ENCODE data around the gene RAB31. TPM values are rescaled to one million over a fixed set of nuclear protein-coding genes. Genes with fewer than 3 reads are reported as not detected.

RAB31 gene
- total and polyA plus RNA-seq, 2 of the 13 experiments (the other 11 are each of a cell fraction or from before 2014, with no cell fraction given) = 1.1 to 1.7 TPM

- TF ChIP-seq JARID2 (CRISPR knock-in tag; IDR thresholded peaks at IDR 0.05; ENCODE audit: insufficient replicate concordance) = no peak
- no peak for TF ChIP-seq HNF1B (CRISPR knock-in tag; IDR thresholded peaks at IDR 0.05)
- TF ChIP-seq JUN (CRISPR knock-in tag; IDR thresholded peaks at IDR 0.05) = no peak
- TF ChIP-seq ARNT (IDR thresholded peaks at IDR 0.05) = no peak
- no peak for TF ChIP-seq AGO1 (IDR thresholded peaks at IDR 0.05; ENCODE audit: low read depth, low read length, poor library complexity, severe bottlenecking)
- TF ChIP-seq NFIB (CRISPR knock-in tag; IDR thresholded peaks at IDR 0.05; ENCODE audit: borderline replicate concordance) = no peak
- no peak for TF ChIP-seq ZNF468 (CRISPR knock-in tag; IDR thresholded peaks at IDR 0.05)
- no peak for TF ChIP-seq ZNF749 (CRISPR knock-in tag; IDR thresholded peaks at IDR 0.05; ENCODE audit: borderline replicate concordance)
- TF ChIP-seq MXI1 (IDR thresholded peaks at IDR 0.05; ENCODE audit: borderline replicate concordance, low read depth, low read length) = no peak
- TF ChIP-seq MXD1 (CRISPR knock-in tag; IDR thresholded peaks at IDR 0.05) = no peak
- TF ChIP-seq ZGPAT (CRISPR knock-in tag; IDR thresholded peaks at IDR 0.05) = no peak
- TF ChIP-seq ZNF44 (CRISPR knock-in tag; IDR thresholded peaks at IDR 0.05) = no peak
- no peak for TF ChIP-seq ZFP37 (CRISPR knock-in tag; IDR thresholded peaks at IDR 0.05; ENCODE audit: borderline replicate concordance)
- no peak for TF ChIP-seq HINFP (CRISPR knock-in tag; IDR thresholded peaks at IDR 0.05; ENCODE audit: low read depth)
Observed at GRCh38 chr18:9867071-9867594, 159.0 kb downstream of the RAB31 start (continued).
